Neutrophil (primary cell): ENCODE data around the gene C1orf21.

ENCODE experiments used
- H3K27ac ChIP-seq: fragments of 200-600 bp; sonication (generic); 2 replicates; pipeline ENCODE4 v1.5.1; 2016; ENCODE audit warnings: mild to moderate bottlenecking, moderate library complexity
- H3K27me3 ChIP-seq: fragments of 200-600 bp; sonication (generic); 2 replicates; pipeline ENCODE4 v1.6.0; 2016; ENCODE audit warnings: mild to moderate bottlenecking
- H3K36me3 ChIP-seq: fragments of 200-600 bp; sonication (generic); 2 replicates; pipeline ENCODE4 v1.5.1; 2017
- H3K4me1 ChIP-seq, 2 experiments: fragments of 200-600 bp in 1 of 2; sonication (generic) in 1 of 2; 1 replicate in 1 of 2; 2 replicates in 1 of 2; pipeline versions ENCODE4 v1.5.1 to v1.6.1; 2013 to 2016; ENCODE audit warnings: low read depth in 1 of 2, low read length in 1 of 2, mild to moderate bottlenecking in 1 of 2, moderate library complexity in 1 of 2; ENCODE audit not compliant: control insufficient read depth in 1 of 2, insufficient read depth in 1 of 2
- H3K4me3 ChIP-seq, 2 experiments: fragments of 200-600 bp in 1 of 2; sonication (generic) in 1 of 2; 1 replicate in 1 of 2; 2 replicates in 1 of 2; pipeline ENCODE4 v1.5.1; 2013 to 2016; ENCODE audit warnings: low read depth in 1 of 2, low read length in 1 of 2, mild to moderate bottlenecking in 1 of 2, moderate library complexity in 1 of 2
- H3K9me3 ChIP-seq: fragments of 200-600 bp; sonication (generic); 2 replicates; pipeline ENCODE4 v1.5.1; 2016
- TF ChIP-seq, protein P1 (sequence below): fragments of 200-600 bp; sonication (generic); IDR thresholded peaks from 2 replicates; pipeline ENCODE4 v1.5.1; 2016; ENCODE audit warnings: antibody characterized with exemption

Gene C1orf21

DNA sequence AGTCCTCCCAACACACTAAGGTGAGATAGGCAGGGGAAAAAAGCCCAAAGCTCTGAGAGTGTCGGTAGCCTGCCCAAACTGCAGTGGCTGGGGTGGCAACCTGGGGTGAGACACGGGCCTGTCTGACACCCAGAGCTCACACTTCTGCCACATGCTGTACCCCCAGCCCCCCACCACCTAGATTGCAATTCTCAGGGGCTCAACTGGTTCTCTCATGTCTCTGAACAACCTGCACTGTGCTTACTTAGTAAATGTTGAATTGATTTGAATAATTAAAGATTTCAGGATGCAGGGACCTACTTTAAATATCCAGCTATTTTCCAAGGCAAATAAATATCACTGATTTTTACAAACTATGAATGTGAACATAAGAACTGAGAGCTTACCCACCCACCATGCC, 252.4 kb downstream of the C1orf21 start:
- Histone ChIP-seq H3K27ac (no peak overlapping the region), H3K4me1 (peaks cover 4 to 16% of the 10 kb centered on the region in 2 experiments), H3K9me3 (no peaks in the 10 kb centered on the region), H3K27me3 (no peaks in the 10 kb centered on the region), H3K36me3 (no peaks in the 10 kb centered on the region), H3K4me3 (no peak overlapping the region)
- TF ChIP-seq, protein P1, sequence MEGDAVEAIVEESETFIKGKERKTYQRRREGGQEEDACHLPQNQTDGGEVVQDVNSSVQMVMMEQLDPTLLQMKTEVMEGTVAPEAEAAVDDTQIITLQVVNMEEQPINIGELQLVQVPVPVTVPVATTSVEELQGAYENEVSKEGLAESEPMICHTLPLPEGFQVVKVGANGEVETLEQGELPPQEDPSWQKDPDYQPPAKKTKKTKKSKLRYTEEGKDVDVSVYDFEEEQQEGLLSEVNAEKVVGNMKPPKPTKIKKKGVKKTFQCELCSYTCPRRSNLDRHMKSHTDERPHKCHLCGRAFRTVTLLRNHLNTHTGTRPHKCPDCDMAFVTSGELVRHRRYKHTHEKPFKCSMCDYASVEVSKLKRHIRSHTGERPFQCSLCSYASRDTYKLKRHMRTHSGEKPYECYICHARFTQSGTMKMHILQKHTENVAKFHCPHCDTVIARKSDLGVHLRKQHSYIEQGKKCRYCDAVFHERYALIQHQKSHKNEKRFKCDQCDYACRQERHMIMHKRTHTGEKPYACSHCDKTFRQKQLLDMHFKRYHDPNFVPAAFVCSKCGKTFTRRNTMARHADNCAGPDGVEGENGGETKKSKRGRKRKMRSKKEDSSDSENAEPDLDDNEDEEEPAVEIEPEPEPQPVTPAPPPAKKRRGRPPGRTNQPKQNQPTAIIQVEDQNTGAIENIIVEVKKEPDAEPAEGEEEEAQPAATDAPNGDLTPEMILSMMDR = no peak

DNA sequence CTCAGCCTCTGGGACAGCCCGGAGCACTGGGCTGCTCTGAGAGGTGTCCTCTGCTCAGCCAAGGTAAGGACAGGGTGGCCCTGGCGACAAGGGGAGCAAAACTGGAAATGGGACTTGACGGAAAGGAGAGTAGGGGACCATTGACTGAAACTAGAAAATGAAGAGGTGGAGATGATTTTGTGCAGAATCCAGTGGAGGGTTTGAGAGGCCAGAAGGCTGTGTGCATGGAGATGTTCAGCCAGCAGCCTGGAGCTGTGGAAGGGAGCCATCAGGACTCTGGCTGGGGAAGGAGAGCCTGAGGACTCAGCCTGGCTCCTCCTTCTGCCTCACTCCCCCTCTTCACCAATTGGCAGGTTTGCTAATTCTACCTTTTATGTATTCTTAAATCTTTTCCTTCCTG, 253.7 kb downstream of the C1orf21 start:
- H3K4me3 ChIP-seq = no peak overlapping the region
- no peaks in the 10 kb centered on the region for H3K36me3 ChIP-seq
- H3K27ac ChIP-seq = no peak overlapping the region
- no peaks in the 10 kb centered on the region for H3K27me3 ChIP-seq
- no peaks in the 10 kb centered on the region for H3K9me3 ChIP-seq
- TF ChIP-seq, protein P1 = no peak
- peaks cover 4 to 16% of the 10 kb centered on the region in 2 experiments for H3K4me1 ChIP-seq

DNA sequence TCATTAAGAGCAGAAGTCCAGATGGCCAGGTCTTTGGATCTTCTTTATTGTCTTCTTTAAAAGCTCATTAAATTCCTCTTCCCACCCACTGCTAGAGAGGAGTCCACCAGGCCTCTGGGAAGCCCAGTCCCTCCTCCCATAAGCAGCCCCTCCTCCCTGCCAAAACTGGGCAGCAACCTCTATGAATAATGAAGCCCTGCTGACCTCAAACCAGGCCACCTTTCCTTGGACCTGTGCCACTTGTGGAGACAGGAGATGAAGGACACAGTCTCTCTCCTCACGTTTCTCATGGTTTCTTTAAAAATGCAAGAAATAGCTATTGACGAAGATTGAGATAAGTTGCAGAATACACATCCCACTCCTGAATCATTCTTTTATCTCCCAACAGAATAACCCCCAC, 255.1 kb downstream of the C1orf21 start:
- no peaks in the 10 kb centered on the region for H3K36me3 ChIP-seq
- no peaks in the 10 kb centered on the region for H3K27me3 ChIP-seq
- TF ChIP-seq, protein P1 = no peak
- no peak overlapping the region for H3K27ac ChIP-seq
- no peak overlapping the region for H3K4me3 ChIP-seq
- H3K4me1 ChIP-seq = peaks cover 4 to 16% of the 10 kb centered on the region in 2 experiments
- no peaks in the 10 kb centered on the region for H3K9me3 ChIP-seq

DNA sequence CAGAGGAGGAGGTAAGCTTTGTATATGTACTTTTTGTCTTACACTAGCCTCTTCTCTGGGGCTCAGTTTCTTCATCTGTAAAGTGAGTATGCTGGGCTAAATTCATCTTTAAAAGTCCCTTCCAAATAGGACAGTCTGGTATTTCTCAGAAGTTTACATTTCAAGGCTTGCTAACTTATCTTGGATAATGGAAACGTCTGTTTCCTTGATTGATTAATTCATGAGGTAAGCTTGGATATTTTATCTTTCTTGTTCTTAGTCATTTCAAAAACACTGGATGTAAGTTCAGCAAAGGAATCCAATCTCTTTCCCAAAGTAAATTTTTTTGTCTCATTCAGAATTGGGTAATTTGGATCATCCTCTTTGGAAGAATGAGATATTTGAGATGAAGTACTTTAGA, 256.8 kb downstream of the C1orf21 start:
- H3K4me3 ChIP-seq = no peak overlapping the region
- no peak overlapping the region for H3K27ac ChIP-seq
- H3K9me3 ChIP-seq = no peaks in the 10 kb centered on the region
- H3K4me1 ChIP-seq = peaks cover 0 to 2% of the 10 kb centered on the region in 2 experiments
- H3K27me3 ChIP-seq = no peaks in the 10 kb centered on the region
- H3K36me3 ChIP-seq = no peaks in the 10 kb centered on the region
- TF ChIP-seq, protein P1 = no peak

DNA sequence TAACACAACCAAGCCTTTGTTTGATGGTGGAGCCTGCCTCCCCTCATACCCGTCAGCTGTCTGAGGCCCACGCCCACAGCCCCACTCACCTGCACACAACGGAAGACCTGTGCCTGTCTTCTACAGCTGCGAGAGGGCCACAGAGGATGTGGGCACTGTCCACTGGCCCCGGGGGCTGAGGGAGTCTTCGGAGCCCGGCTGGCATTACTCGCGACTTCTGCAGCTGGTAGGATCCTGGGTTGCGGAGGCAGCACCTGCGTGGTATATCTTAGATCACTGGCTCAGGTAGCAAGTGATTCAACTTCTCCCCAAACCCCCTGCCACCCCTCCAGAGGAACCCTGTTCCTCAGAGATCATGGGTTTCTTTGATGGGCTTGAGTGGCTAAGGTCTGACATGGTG, 257.9 kb downstream of the C1orf21 start:
- H3K9me3 ChIP-seq = no peaks in the 10 kb centered on the region
- H3K4me1 ChIP-seq = no peaks in the 10 kb centered on the region
- H3K36me3 ChIP-seq = no peaks in the 10 kb centered on the region
- no peak overlapping the region for H3K4me3 ChIP-seq
- no peak overlapping the region for H3K27ac ChIP-seq
- TF ChIP-seq, protein P1 = no peak
- no peaks in the 10 kb centered on the region for H3K27me3 ChIP-seq

DNA sequence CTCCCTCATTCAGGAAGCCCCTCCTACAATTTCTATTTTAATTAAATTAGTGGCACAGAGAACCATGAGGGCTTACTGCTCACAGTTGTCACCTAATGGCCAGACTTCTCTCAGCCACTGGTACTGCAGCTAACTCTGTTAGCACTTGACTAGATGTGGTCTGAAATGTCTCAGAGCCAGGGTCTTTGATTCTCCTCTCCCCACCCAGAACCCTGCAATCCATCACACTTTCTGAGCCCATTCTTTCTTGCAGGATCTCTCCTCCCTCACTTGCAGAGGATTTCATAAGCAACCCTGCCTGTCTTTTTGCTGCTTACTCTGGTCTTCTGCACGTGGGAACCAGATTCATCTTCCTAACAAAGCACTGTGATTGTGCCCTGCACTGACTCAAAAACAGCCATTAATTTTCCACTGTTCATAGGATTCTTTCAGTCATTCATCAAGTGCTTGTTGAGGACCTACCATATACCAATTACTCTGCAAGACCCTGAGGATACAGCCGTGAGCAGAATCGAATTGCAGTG, 259.4 kb downstream of the C1orf21 start:
- Histone ChIP-seq H3K9me3 (no peaks in the 10 kb centered on the region), H3K27ac (no peak overlapping the region), H3K27me3 (no peaks in the 10 kb centered on the region), H3K4me1 (no peaks in the 10 kb centered on the region), H3K36me3 (no peaks in the 10 kb centered on the region), H3K4me3 (no peak overlapping the region)
- TF ChIP-seq, protein P1 = no peak
